Osteoblast (primary cell): Measurements from ENCODE around the gene GPBP1L1. TPM values are rescaled to one million over a fixed set of nuclear protein-coding genes. Genes with fewer than 3 reads are reported as not detected.
"Not testable (repeated sequence)": the region's sequence is repeated elsewhere in the genome, so short reads cannot be mapped to it uniquely, and the experiment has no call there.

Experiments
- DNase-seq: peaks from one replicate; pipeline ENCODE4 v3.0.0; 2011; ENCODE audit warnings: low spot score, mixed read lengths; ENCODE audit not compliant: insufficient read length; ENCODE audit errors: missing footprints
- H2AFZ ChIP-seq: 2 replicates; pipeline ENCODE4 v1.6.0; 2011; ENCODE audit warnings: mild to moderate bottlenecking, low read length
- H3K27ac ChIP-seq: 2 replicates; pipeline ENCODE4 v1.5.1; 2011; ENCODE audit warnings: mild to moderate bottlenecking, low read depth, low read length, moderate library complexity
- H3K27me3 ChIP-seq: 2 replicates; pipeline ENCODE4 v1.6.0; 2012; ENCODE audit warnings: mild to moderate bottlenecking, control low read depth, inconsistent platforms, low read length, moderate library complexity; ENCODE audit not compliant: insufficient read depth
- H3K36me3 ChIP-seq: 2 replicates; pipeline ENCODE4 v1.5.1; 2011; ENCODE audit warnings: mild to moderate bottlenecking, low read length, control low read depth, moderate library complexity; ENCODE audit not compliant: insufficient read depth
- H3K4me1 ChIP-seq: 2 replicates; pipeline ENCODE4 v1.5.1; 2011; ENCODE audit warnings: mild to moderate bottlenecking, low read length, control low read depth, moderate library complexity; ENCODE audit not compliant: insufficient read depth
- H3K4me2 ChIP-seq: 2 replicates; pipeline ENCODE4 v1.6.0; 2011; ENCODE audit warnings: mild to moderate bottlenecking, low read length; ENCODE audit not compliant: insufficient read depth
- H3K4me3 ChIP-seq: fragments of 200-600 bp; sonication (generic); 3 replicates; pipeline ENCODE4 v1.5.1; 2012; ENCODE audit warnings: mild to moderate bottlenecking, low read length, inconsistent platforms; ENCODE audit not compliant: insufficient read depth
- H3K79me2 ChIP-seq: 2 replicates; pipeline ENCODE4 v1.6.0; 2012; ENCODE audit warnings: mild to moderate bottlenecking, low read length, control low read depth, inconsistent platforms; ENCODE audit not compliant: insufficient read depth
- H3K9me3 ChIP-seq: 2 replicates; pipeline ENCODE4 v1.5.1; 2011; ENCODE audit warnings: low read depth, low read length, control low read depth
- H4K20me1 ChIP-seq: 2 replicates; pipeline ENCODE4 v1.6.0; 2012; ENCODE audit warnings: mild to moderate bottlenecking, low read length, control low read depth; ENCODE audit not compliant: insufficient read depth
- total RNA-seq: library from RNA; depleted of rRNA; stranded (reverse); fragments of >200 nt; gene quantifications from 2 replicates; pipeline ENCODE4 v1.2.3, GENCODE V29; 2012
- TF ChIP-seq, protein P1 (sequence below): IDR thresholded peaks from 2 replicates; pipeline ENCODE4 v1.5.1; 2011; ENCODE audit warnings: mild to moderate bottlenecking, low read depth, low read length, moderate library complexity; ENCODE audit errors: extremely low read depth

GPBP1L1 gene, protein sequence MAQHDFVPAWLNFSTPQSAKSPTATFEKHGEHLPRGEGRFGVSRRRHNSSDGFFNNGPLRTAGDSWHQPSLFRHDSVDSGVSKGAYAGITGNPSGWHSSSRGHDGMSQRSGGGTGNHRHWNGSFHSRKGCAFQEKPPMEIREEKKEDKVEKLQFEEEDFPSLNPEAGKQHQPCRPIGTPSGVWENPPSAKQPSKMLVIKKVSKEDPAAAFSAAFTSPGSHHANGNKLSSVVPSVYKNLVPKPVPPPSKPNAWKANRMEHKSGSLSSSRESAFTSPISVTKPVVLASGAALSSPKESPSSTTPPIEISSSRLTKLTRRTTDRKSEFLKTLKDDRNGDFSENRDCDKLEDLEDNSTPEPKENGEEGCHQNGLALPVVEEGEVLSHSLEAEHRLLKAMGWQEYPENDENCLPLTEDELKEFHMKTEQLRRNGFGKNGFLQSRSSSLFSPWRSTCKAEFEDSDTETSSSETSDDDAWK
- total RNA-seq: 94.3 and 97.4 TPM in 2 replicates

DNA sequence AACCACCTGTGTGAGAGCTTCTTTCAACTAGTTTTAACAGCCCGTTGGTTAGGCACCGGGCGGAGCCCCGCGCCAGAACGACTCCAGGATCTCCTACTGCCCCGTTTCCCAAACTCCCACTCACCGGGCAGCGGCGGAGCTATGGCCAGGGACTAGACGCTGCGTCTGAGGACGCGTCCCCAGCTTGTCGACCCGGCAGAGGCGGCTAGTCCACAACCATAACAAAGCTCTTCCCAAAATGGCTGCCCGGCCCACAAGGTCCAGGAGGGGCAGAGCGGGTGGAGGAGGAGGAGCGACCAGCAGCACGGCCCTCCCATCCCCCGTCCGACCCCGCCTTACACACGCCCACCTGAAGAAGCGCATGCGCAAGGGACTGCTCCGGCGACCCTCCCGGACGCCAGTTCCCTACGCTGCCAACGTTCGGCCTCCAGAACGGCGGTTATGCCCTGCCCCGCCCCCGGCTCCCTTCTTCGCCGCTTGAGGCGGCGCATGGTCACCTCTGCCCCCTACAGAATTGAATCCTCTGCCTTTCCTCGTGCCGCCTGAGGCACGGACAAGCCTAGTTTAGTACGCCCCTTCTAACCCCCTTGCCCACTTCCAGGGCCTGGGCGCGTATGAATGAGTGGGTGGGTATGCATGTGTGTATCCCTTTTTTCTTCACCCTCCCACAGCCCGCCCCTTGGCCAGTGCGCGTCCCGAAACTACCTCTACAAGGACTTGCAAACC lies at the start of gene GPBP1L1:
Gene GPBP1L1, minus strand, starts transcription at position 246 of the 726 bp plus-strand sequence. CDS start 27,446 bp downstream, outside the sequence.
- Histone ChIP-seq H3K27ac (peak within 1 kb of the TSS; percentile 95), H3K4me1 (peaks cover 25% of the 10 kb centered on the region), H3K79me2 (peaks cover 84% of the 10 kb centered on the region), H3K9me3 (no peaks in the 10 kb centered on the region), H3K4me3 (peak within 1 kb of the TSS; percentile 99), H3K4me2 (peak within 1 kb of the TSS; percentile 75), H3K36me3 (no peaks in the 10 kb centered on the region), H4K20me1 (peaks cover 37% of the 10 kb centered on the region), H3K27me3 (no peaks in the 10 kb centered on the region), H2AFZ (peak within 1 kb of the TSS; percentile 96)
- DNase-seq: peak; percentile 97
- TF ChIP-seq, protein P1, sequence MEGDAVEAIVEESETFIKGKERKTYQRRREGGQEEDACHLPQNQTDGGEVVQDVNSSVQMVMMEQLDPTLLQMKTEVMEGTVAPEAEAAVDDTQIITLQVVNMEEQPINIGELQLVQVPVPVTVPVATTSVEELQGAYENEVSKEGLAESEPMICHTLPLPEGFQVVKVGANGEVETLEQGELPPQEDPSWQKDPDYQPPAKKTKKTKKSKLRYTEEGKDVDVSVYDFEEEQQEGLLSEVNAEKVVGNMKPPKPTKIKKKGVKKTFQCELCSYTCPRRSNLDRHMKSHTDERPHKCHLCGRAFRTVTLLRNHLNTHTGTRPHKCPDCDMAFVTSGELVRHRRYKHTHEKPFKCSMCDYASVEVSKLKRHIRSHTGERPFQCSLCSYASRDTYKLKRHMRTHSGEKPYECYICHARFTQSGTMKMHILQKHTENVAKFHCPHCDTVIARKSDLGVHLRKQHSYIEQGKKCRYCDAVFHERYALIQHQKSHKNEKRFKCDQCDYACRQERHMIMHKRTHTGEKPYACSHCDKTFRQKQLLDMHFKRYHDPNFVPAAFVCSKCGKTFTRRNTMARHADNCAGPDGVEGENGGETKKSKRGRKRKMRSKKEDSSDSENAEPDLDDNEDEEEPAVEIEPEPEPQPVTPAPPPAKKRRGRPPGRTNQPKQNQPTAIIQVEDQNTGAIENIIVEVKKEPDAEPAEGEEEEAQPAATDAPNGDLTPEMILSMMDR: no peak

DNA sequence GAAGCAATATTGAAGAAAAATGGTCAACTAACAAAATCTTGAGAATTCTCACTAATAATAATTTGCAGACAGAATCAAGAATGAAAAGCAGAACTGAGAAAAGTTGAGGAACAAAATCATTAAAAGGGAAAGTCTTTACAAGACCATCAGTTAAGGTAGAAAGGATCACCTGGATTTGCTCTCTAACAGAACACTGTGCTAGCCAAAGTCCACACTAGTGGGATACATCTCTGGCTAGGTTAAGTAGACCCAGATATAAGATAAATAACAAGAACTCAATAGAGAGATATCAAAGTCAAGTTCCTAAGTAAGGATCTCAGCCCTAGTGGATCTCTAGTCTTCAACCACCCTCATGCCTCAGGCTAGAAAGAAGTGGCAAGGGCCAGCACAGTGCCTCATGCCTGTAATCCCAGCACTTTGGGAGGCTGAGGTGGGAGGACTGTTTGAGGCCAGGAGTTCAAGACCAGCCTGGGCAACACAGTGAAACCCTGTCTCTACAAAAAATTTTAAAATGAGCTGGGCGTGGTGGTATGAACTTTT lies 44.5 kb upstream of the GPBP1L1 start:
- no peak overlapping the region for H3K27ac ChIP-seq
- H3K79me2 ChIP-seq: no peaks in the 10 kb centered on the region
- no peak overlapping the region for H2AFZ ChIP-seq
- no peak overlapping the region for H3K4me3 ChIP-seq
- peaks cover 4% of the 10 kb centered on the region for H3K36me3 ChIP-seq
- TF ChIP-seq, protein P1: no peak
- H3K4me2 ChIP-seq: no peak overlapping the region
- DNase-seq: no peak
- no peaks in the 10 kb centered on the region for H4K20me1 ChIP-seq
- no peaks in the 10 kb centered on the region for H3K9me3 ChIP-seq
- no peaks in the 10 kb centered on the region for H3K27me3 ChIP-seq
- no peaks in the 10 kb centered on the region for H3K4me1 ChIP-seq

DNA sequence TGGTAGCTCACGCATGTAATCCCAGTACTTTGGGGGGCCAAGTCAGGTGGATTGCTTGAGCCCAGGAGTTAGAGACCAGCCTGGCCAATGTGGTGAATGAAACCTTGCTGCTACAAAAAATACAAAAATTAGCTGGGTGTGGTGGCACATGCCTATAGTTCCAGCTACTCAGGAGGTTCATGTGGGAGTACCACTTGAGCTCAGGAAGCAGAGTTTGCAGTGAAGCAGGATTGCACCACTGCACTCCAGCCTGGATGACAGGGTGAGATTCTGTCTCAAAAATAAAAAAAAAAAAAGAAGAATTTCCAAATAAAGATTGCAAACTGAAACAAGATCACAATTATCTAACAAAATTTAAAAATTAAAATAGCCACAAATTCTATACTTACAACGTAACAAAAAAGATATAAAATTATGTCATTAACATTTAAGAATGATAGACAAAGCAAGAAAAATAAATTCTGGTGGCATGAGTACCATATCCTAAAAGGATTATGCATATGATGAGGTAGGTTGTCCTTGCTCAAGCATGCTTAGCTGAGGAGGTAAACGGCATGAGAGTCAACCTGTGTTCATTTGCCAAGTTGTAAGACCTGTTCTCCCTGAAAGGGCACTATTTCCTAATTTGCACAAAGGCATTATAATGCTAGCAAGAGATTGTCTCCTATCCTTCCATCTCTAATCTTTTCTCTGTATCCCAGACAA lies 43.9 kb upstream of the GPBP1L1 start:
- Histone ChIP-seq H3K27me3 (no peaks in the 10 kb centered on the region), H4K20me1 (no peaks in the 10 kb centered on the region), H3K79me2 (no peaks in the 10 kb centered on the region), H3K4me1 (no peaks in the 10 kb centered on the region), H3K27ac (no peak overlapping the region), H3K4me2 (no peak overlapping the region), H3K4me3 (no peak overlapping the region), H2AFZ (no peak overlapping the region), H3K36me3 (peaks cover 4% of the 10 kb centered on the region), H3K9me3 (no peaks in the 10 kb centered on the region)
- DNase-seq: no peak
- TF ChIP-seq, protein P1: no peak

DNA sequence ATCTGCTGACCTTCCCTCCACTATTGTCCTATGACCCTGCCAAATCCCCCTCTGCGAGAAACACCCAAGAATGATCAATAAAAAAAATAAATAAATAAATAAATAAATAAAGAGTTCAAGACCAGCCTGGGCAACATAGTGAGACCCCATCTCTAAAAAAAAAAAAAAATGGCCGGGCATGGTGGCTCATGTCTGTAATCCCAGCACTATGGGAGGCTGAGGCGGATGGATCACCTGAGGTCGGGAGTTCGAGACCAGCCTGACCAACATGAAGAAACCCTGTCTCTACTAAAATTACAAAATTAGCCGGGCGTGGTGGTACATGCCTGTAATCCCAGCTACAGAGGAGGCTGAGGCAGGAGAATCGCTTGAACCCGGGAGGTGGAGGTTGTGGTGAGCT lies 39.7 kb upstream of the GPBP1L1 start:
- H3K27ac ChIP-seq, H3K4me3 ChIP-seq, H3K4me2 ChIP-seq, DNase-seq, H2AFZ ChIP-seq, H3K4me1 ChIP-seq, H3K9me3 ChIP-seq, H3K27me3 ChIP-seq, H3K79me2 ChIP-seq, H3K36me3 ChIP-seq, H4K20me1 ChIP-seq: not testable (repeated sequence)
